IMR-90 (cell line): ENCODE measurements around the gene DEFB119. TPM values are rescaled to one million over a fixed set of nuclear protein-coding genes. Genes with fewer than 3 reads are reported as not detected.

Experiments used
- ATAC-seq: fragments of 200-7000 bp; cut with Tn5 transposase; 2 replicates; pipeline ENCODE4 v1.9.1; 2020; ENCODE audit warnings: low read depth, mild to moderate bottlenecking, moderate library complexity
- BruUV-seq: library from RNA; stranded (reverse); fragments of 400-500 nt; replicated peaks from 2 replicates; lab custom pipeline; 2021; lab: Mats Ljungman, UMichigan
- CTCF ChIA-PET: fragments of 300-600 bp; formaldehyde crosslinking; extraction: SDS; loops from one replicate; lab custom pipeline; 2021; ENCODE audit warnings: antibody characterized with exemption; lab: Yijun Ruan, JAX
- POLR2A ChIA-PET: fragments of 300-600 bp; sonication (Branson Sonifier 250); formaldehyde crosslinking; loops from one replicate; lab custom pipeline; 2022; ENCODE audit warnings: antibody characterized with exemption; ENCODE audit not compliant: unreplicated experiment; lab: Charles Lee
- DNase-seq: peaks from one replicate; pipeline ENCODE4 v3.0.0; 2013
- H2AFZ ChIP-seq: replicated peaks from 2 replicates; pipeline ENCODE3; 2013; ENCODE audit warnings: low read length, mild to moderate bottlenecking; ENCODE audit not compliant: poor library complexity
- H2AK5ac ChIP-seq: 2 replicates; pipeline ENCODE4 v1.6.1; 2013; ENCODE audit warnings: low read depth, low read length, inconsistent platforms
- H2AK9ac ChIP-seq: replicated peaks from 2 replicates; pipeline ENCODE3; 2013; ENCODE audit warnings: mild to moderate bottlenecking, low read depth, low read length, moderate library complexity; ENCODE audit not compliant: poor library complexity
- H2BK120ac ChIP-seq: 2 replicates; pipeline ENCODE4 v1.6.1; 2013; ENCODE audit warnings: low read depth, low read length, inconsistent platforms
- H2BK15ac ChIP-seq: 3 replicates; pipeline ENCODE4 v1.6.1; 2013; ENCODE audit warnings: low read depth, low read length, inconsistent platforms
- H2BK20ac ChIP-seq: 2 replicates; pipeline ENCODE4 v1.6.1; 2013; ENCODE audit warnings: low read depth, mild to moderate bottlenecking, inconsistent platforms, low read length, moderate library complexity
- H2BK5ac ChIP-seq: 2 replicates; pipeline ENCODE4 v1.6.1; 2013; ENCODE audit warnings: mild to moderate bottlenecking, low read depth, low read length, inconsistent platforms; ENCODE audit not compliant: poor library complexity, severe bottlenecking
- H3K14ac ChIP-seq: replicated peaks from 2 replicates; pipeline ENCODE4 v1.6.1; 2013; ENCODE audit warnings: low read depth, low read length, inconsistent platforms
- H3K18ac ChIP-seq: 2 replicates; pipeline ENCODE4 v1.6.1; 2013; ENCODE audit warnings: low read depth, low read length, control low read depth
- H3K23ac ChIP-seq: 2 replicates; pipeline ENCODE4 v1.6.1; 2013; ENCODE audit warnings: low read depth, low read length, inconsistent platforms
- H3K27ac ChIP-seq: 2 replicates; pipeline ENCODE4 v1.5.1; 2013; ENCODE audit warnings: mild to moderate bottlenecking, control low read depth, low read length; ENCODE audit not compliant: insufficient read depth
- H3K27me3 ChIP-seq: 2 replicates; pipeline ENCODE4 v1.6.1; 2013; ENCODE audit warnings: low read length; ENCODE audit not compliant: control insufficient read depth, insufficient read depth
- H3K36me3 ChIP-seq: 2 replicates; pipeline ENCODE4 v1.6.1; 2013; ENCODE audit warnings: low read length, mixed read lengths; ENCODE audit not compliant: control insufficient read depth, insufficient read depth
- H3K4ac ChIP-seq: 2 replicates; pipeline ENCODE4 v1.6.1; 2013; ENCODE audit warnings: low read depth, low read length, inconsistent platforms
- H3K4me1 ChIP-seq: 2 replicates; pipeline ENCODE4 v1.6.1; 2013; ENCODE audit warnings: low read length, mixed read lengths; ENCODE audit not compliant: control insufficient read depth, insufficient read depth
- H3K4me2 ChIP-seq: 2 replicates; pipeline ENCODE4 v1.6.1; 2013; ENCODE audit warnings: low read depth, mild to moderate bottlenecking, control low read depth, low read length, moderate library complexity
- H3K4me3 ChIP-seq: 2 replicates; pipeline ENCODE4 v1.5.1; 2013; ENCODE audit warnings: low read depth, mild to moderate bottlenecking, control low read depth, low read length, moderate library complexity; ENCODE audit not compliant: insufficient read depth
- H3K56ac ChIP-seq: 2 replicates; pipeline ENCODE4 v1.6.1; 2013; ENCODE audit warnings: low read length, inconsistent platforms; ENCODE audit not compliant: insufficient read depth; ENCODE audit errors: extremely low read depth
- H3K79me1 ChIP-seq, 2 experiments: 2 replicates each; pipeline ENCODE4 v1.6.1; 2013; ENCODE audit warnings: low read length in 2 of 2, inconsistent platforms in 1 of 2, low read depth in 1 of 2
- H3K9ac ChIP-seq: 2 replicates; pipeline ENCODE4 v1.6.1; 2013; ENCODE audit warnings: low read depth, low read length, control low read depth
- H3K9me1 ChIP-seq: 2 replicates; pipeline ENCODE4 v1.6.1; 2013; ENCODE audit warnings: low read length, inconsistent platforms; ENCODE audit not compliant: insufficient read depth
- H3K9me3 ChIP-seq: 2 replicates; pipeline ENCODE4 v1.6.1; 2013; ENCODE audit warnings: low read length; ENCODE audit not compliant: control insufficient read depth, insufficient read depth
- H4K20me1 ChIP-seq: 2 replicates; pipeline ENCODE4 v1.6.1; 2013; ENCODE audit warnings: low read length, inconsistent platforms; ENCODE audit not compliant: insufficient read depth
- H4K5ac ChIP-seq: 2 replicates; pipeline ENCODE4 v1.6.1; 2013; ENCODE audit warnings: mild to moderate bottlenecking, low read depth, low read length, control low read depth
- H4K8ac ChIP-seq, 2 experiments: 2 replicates each; pipeline ENCODE4 v1.6.1; 2013; ENCODE audit warnings: low read depth in 2 of 2, low read length in 2 of 2, control low read depth in 1 of 2, inconsistent platforms in 1 of 2
- H4K91ac ChIP-seq: 2 replicates; pipeline ENCODE4 v1.6.1; 2013; ENCODE audit warnings: low read depth, low read length, inconsistent platforms; ENCODE audit not compliant: insufficient read depth
- BHLHE40 ChIP-seq: fragments of 150-350 bp; IDR thresholded peaks from 2 replicates; pipeline ENCODE4 v1.6.1; 2016; ENCODE audit warnings: mild to moderate bottlenecking, low read depth, low read length
- CEBPB ChIP-seq: IDR thresholded peaks from 2 replicates; pipeline ENCODE4 v1.6.1; 2012; ENCODE audit warnings: low read depth, low read length, improper control_type of control experiment
- CHD1 ChIP-seq: IDR thresholded peaks from 2 replicates; pipeline ENCODE4 v1.6.1; 2012; ENCODE audit warnings: low read depth, low read length, improper control_type of control experiment
- CTCF ChIP-seq: conservative IDR thresholded peaks from 2 replicates; pipeline ENCODE4 v1.5.1; 2012; ENCODE audit warnings: mild to moderate bottlenecking, low read depth, low read length, improper control_type of control experiment
- ELK1 ChIP-seq: fragments of 150-350 bp; IDR thresholded peaks from 2 replicates; pipeline ENCODE4 v1.6.1; 2016; ENCODE audit warnings: low read depth, mild to moderate bottlenecking, low read length, moderate library complexity, borderline replicate concordance
- FOS ChIP-seq: fragments of 150-350 bp; IDR thresholded peaks from 2 replicates; pipeline ENCODE4 v1.6.1; 2016; ENCODE audit warnings: low read depth, low read length
- MAFK ChIP-seq: IDR thresholded peaks from 2 replicates; pipeline ENCODE4 v1.6.1; 2012; ENCODE audit warnings: low read depth, low read length, improper control_type of control experiment
- MAZ ChIP-seq: IDR thresholded peaks from 2 replicates; pipeline ENCODE4 v1.6.1; 2012; ENCODE audit warnings: low read depth, mild to moderate bottlenecking, low read length, improper control_type of control experiment, moderate library complexity, borderline replicate concordance
- MXI1 ChIP-seq: IDR thresholded peaks from 2 replicates; pipeline ENCODE4 v1.6.1; 2012; ENCODE audit warnings: low read depth, mild to moderate bottlenecking, low read length, moderate library complexity, borderline replicate concordance
- NFE2L2 ChIP-seq: fragments of 150-350 bp; IDR thresholded peaks from 2 replicates; pipeline ENCODE4 v1.6.1; 2016; ENCODE audit warnings: low read depth, mild to moderate bottlenecking, low read length
- POLR2A ChIP-seq: IDR thresholded peaks from 2 replicates; pipeline ENCODE4 v1.6.1; 2012; ENCODE audit warnings: mild to moderate bottlenecking, low read depth, low read length
- RAD21 ChIP-seq: IDR thresholded peaks from 2 replicates; pipeline ENCODE4 v1.6.1; 2012; ENCODE audit warnings: low read length, improper control_type of control experiment
- RCOR1 ChIP-seq: IDR thresholded peaks from 2 replicates; pipeline ENCODE4 v1.6.1; 2012; ENCODE audit warnings: mild to moderate bottlenecking, low read length, improper control_type of control experiment; ENCODE audit not compliant: insufficient replicate concordance
- RFX5 ChIP-seq: IDR thresholded peaks from 2 replicates; pipeline ENCODE4 v1.8.0; 2012; ENCODE audit warnings: low read depth, mild to moderate bottlenecking, low read length, moderate library complexity
- SMC3 ChIP-seq: fragments of 150-350 bp; IDR thresholded peaks from 2 replicates; pipeline ENCODE4 v1.6.1; 2016; ENCODE audit warnings: low read depth, mild to moderate bottlenecking, antibody characterized with exemption, low read length, moderate library complexity
- USF2 ChIP-seq: fragments of 150-350 bp; IDR thresholded peaks from 2 replicates; pipeline ENCODE4 v1.6.1; 2017; ENCODE audit warnings: mild to moderate bottlenecking, antibody characterized with exemption, low read length, low read depth
- WGBS, 2 experiments: methylation state at CpG; one replicate each; pipeline versions ENCODE4 v1.1.5 to v1.1.7; 2013; ENCODE audit warnings: missing lambda C conversion rate in 2 of 2; ENCODE audit not compliant: insufficient read length in 1 of 2; ENCODE audit errors: extremely low coverage in 2 of 2; 5-methylcytosine and 5-hydroxymethylcytosine counted together
- dilution Hi-C: fragments of 300-500 bp; cut with HindIII; formaldehyde crosslinking; loops from one replicate; pipeline ENCODE4 v1.14.3; 2018; ENCODE audit warnings: low sequenced_read_pairs; ENCODE audit not compliant: unreplicated experiment
- in situ Hi-C: fragments of 300-500 bp; cut with MboI; formaldehyde crosslinking; loops from 3 replicates; pipeline ENCODE4 v1.14.3; 2019; ENCODE audit warnings: low sequenced_read_pairs, inconsistent platforms, mixed read lengths
- intact Hi-C: fragments of 100-400 bp; cut with micrococcal nuclease; formaldehyde crosslinking; loops from 2 replicates; pipeline ENCODE4 v1.10.0; 2022
- polyA plus RNA-seq, 3 experiments: library from polyadenylated mRNA; depleted of rRNA; stranded (reverse); fragments of >200 nt; gene quantifications; 2 replicates each; pipeline ENCODE4 v1.2.3, GENCODE V29; 2012; ENCODE audit warnings: low replicate concordance in 1 of 3
- total RNA-seq: library from RNA; depleted of rRNA; stranded (reverse); fragments of >200 nt; gene quantifications from 2 replicates; pipeline ENCODE4 v1.2.3, GENCODE V29; 2012

The DEFB119 gene
- total and polyA plus RNA-seq, 2 of the 4 experiments (the other 2 are of a cell fraction), result not detected

GRCh38 chr20:31363295-31363694 is 27.1 kb downstream of the DEFB119 start:
- Histone ChIP-seq H3K18ac (no peak overlapping the region), H2AK5ac (no peak overlapping the region), H2BK5ac (no peak overlapping the region), H3K23ac (no peak overlapping the region), H4K20me1 (no peaks in the 10 kb centered on the region), H2AK9ac (no peak overlapping the region), H2BK20ac (no peak overlapping the region), H3K27ac (no peak overlapping the region), H3K4ac (no peak overlapping the region), H3K9me1 (no peaks in the 10 kb centered on the region), H3K79me1 (no peaks in the 10 kb centered on the region), H3K4me2 (no peak overlapping the region), H2BK15ac (no peak overlapping the region), H3K9me3 (peaks cover 3% of the 10 kb centered on the region; the same call in 1 of the 2 replicates), H4K5ac (no peak overlapping the region), H3K9ac (no peak overlapping the region), H3K4me1 (no peaks in the 10 kb centered on the region), H3K36me3 (no peaks in the 10 kb centered on the region), H3K27me3 (no peaks in the 10 kb centered on the region), H2AFZ (no peak overlapping the region), H4K91ac (no peak overlapping the region), H4K8ac (no peak overlapping the region), H2BK120ac (no peak overlapping the region), H3K4me3 (no peak overlapping the region), H3K56ac (no peak overlapping the region), H3K14ac (no peak overlapping the region)
- in situ Hi-C loops, result no loop called here
- no TSS peak for BruUV-seq
- whole genome bisulfite sequencing, 2 experiments, result no CpG with 5 or more reads among the region's 4 CpGs
- dilution Hi-C loops, result no loop called here
- ChIA-PET CTCF (no interaction called here), POLR2A (no interaction called here)
- DNase-seq (no peak), ATAC-seq (no peak)
- intact Hi-C loops, result no loop called here
- no peak for TF ChIP-seq BHLHE40
- no peak for TF ChIP-seq CHD1
- no peak for TF ChIP-seq MXI1
- TF ChIP-seq RAD21, result no peak
- TF ChIP-seq ELK1, result no peak
- TF ChIP-seq RCOR1, result no peak
- TF ChIP-seq POLR2A, result no peak
- TF ChIP-seq FOS, result no peak
- no peak for TF ChIP-seq MAZ
- no peak for TF ChIP-seq USF2
- no peak for TF ChIP-seq MAFK
- no peak for TF ChIP-seq CEBPB
- TF ChIP-seq NFE2L2, result no peak
- no peak for TF ChIP-seq SMC3
- no peak for TF ChIP-seq RFX5
- no peak for TF ChIP-seq CTCF
